Heart left ventricle (tissue), 13 donors: ENCODE data around the gene ZNF69.

Experiments used
- CTCF ChIP-seq, 12 donors: fragments of 200-600 bp; sonication (generic) in 4 of 12; IDR thresholded peaks; one replicate each; pipeline versions ENCODE4 v1.5.0 to v1.8.0; 2018 to 2022; ENCODE audit warnings: antibody characterized with exemption in 12 of 12, mild to moderate bottlenecking in 5 of 12
- POLR2A ChIP-seq, 2 donors: fragments of 450-650 bp; IDR thresholded peaks; one replicate each; pipeline ENCODE4 v1.6.1; 2017; ENCODE audit warnings: antibody characterized with exemption in 2 of 2, mild to moderate bottlenecking in 2 of 2, moderate library complexity in 2 of 2
- donor health status: ischemic (EF 13 %, LVEDD 7.1; RV severe dilation, severe dysfunction).
- donor health status: DM: no; HTN: yes; CAD: no.
- donor health status: DM: no; HTN: no; CAD: no.
- donor health status: ischemic (EF 25% LVEDD 6.9; RV normal size, moderate dysfunction).
- donor health status: ischemic (EF 25% LVEDD 5.7; RV mildly dilated, moderate dysfunction).
- donor health status: ischemic (EF 35%, LVEDD 5.7; RV mildly dilated, moderate dysfunction).
- donor health status: nonischemic (EF 11% LVEDD 7.7; RV severe dilation, severe dysfunction).
- donor health status: DM: yes; HTN: yes; CAD: no.
- donor health status: PGD.
- donor health status: ischemic (EF 29% LVEDD 5.4; RV normal size, mild dysfunction).
- donor health status: nonischemic (EF 23%, LVEDD 6.1; RV moderate dilation, normal function).

- TF ChIP-seq CTCF (IDR thresholded peaks at IDR 0.05) = no peak
- TF ChIP-seq POLR2A (IDR thresholded peaks at IDR 0.05) = no peak
Observed at GRCh38 chr19:11902228-11902627, 14.6 kb downstream of the ZNF69 start.
